Measurements from ENCODE around the gene RNF169.

The RNF169 gene

DNA sequence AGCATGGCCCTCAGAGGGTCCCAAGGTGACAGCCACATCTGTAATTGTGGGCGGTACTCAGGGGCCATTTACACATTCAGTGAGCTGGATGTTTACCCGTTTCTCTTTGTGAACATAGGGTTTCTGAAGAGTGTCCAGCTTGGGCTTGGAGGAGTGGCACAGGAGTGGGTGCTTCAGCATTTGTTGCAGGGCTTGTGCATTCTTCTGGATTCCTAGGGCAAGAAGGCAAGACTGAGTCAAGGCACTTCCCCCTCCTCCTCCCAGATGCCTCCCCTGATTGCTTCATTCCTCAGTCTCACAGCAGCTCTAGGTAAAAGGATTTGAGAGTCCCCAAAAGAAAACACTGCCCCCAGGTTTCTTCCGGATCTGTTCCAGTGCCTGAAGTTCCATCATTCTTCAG is 95.4 kb downstream of the RNF169 start:
- no peak overlapping the region for H3K4me3 ChIP-seq (ENCODE audit: control insufficient read depth, low read depth, low read length)
- TF ChIP-seq, protein P1, sequence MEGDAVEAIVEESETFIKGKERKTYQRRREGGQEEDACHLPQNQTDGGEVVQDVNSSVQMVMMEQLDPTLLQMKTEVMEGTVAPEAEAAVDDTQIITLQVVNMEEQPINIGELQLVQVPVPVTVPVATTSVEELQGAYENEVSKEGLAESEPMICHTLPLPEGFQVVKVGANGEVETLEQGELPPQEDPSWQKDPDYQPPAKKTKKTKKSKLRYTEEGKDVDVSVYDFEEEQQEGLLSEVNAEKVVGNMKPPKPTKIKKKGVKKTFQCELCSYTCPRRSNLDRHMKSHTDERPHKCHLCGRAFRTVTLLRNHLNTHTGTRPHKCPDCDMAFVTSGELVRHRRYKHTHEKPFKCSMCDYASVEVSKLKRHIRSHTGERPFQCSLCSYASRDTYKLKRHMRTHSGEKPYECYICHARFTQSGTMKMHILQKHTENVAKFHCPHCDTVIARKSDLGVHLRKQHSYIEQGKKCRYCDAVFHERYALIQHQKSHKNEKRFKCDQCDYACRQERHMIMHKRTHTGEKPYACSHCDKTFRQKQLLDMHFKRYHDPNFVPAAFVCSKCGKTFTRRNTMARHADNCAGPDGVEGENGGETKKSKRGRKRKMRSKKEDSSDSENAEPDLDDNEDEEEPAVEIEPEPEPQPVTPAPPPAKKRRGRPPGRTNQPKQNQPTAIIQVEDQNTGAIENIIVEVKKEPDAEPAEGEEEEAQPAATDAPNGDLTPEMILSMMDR (IDR thresholded peaks at IDR 0.05; ENCODE audit: control insufficient read depth, insufficient read depth, low read depth, low read length, missing control alignments), result no peak
- DNase-seq (ENCODE audit: low read depth), result no peak

DNA sequence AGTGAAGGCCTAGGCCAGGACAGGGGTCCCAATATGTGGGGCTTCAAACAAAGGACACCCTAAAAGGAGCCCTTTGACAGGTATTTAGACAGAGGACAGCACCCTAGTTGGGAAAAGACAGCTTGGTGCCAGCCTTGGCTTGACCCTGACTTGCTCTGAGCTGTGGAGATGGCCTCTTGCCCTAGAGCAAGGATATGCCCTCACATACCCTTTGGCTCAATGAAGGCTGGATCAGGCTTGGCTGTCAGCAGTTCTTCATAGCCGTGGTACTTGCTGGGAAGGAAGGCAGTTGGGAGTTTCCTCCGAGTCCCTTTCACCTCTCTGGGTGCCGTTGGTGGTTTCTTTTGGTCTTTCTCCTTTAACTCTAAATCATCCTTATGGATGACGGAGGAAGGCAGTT is 96.2 kb downstream of the RNF169 start:
- DNase-seq (ENCODE audit: low read depth), result no peak
- no peak overlapping the region for H3K4me3 ChIP-seq (ENCODE audit: control insufficient read depth, low read depth, low read length)
- TF ChIP-seq, protein P1 (IDR thresholded peaks at IDR 0.05; ENCODE audit: control insufficient read depth, insufficient read depth, low read depth, low read length, missing control alignments), result no peak

DNA sequence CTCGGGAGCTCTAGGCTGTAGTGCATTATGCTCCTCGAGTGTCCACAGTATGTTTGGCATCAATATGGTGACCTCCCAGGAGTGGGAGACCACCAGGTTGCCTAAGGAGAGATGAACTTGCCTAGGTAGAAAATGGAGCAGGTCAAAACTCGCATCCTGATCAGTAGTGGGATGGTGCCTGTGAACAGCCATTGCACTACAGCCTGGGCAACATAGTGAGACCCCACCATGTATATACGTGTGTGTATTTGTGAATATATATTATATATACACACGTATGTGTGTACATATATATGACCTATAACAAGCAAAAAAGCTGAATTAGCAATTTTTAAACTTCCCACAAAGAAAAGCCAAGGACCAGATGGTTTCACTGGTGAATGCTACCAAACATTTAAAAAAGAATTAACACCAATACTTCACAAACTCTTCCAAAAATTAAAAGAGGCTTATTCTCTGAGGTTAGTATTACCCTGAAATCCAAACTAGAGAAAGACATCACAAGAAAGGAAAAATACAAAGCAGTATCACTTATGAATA is 97.4 kb downstream of the RNF169 start:
- TF ChIP-seq, protein P1 (IDR thresholded peaks at IDR 0.05; ENCODE audit: control insufficient read depth, insufficient read depth, low read depth, low read length, missing control alignments), result no peak
- DNase-seq (ENCODE audit: low read depth), result no peak
- no peak overlapping the region for H3K4me3 ChIP-seq (ENCODE audit: control insufficient read depth, low read depth, low read length)

DNA sequence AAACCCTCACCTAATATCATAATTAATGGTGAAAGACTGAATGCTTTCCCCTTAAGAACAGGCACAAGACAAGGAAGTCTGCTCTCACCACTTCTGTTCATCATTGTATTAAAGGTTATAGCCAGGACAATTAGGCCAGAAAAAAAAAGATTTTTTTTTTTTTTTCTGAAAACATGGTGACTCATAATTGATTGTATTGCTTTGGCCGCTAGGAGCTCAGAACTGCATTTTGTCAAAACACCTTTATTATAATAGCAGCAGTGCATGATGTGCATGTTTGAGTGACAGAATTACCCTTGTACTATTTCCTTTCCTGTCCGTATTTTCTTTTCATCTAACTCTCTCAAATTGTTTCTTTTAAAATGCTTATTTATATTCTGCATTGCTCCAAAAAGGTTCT is 98.1 kb downstream of the RNF169 start:
- TF ChIP-seq, protein P1 (IDR thresholded peaks at IDR 0.05; ENCODE audit: control insufficient read depth, insufficient read depth, low read depth, low read length, missing control alignments), result peak; percentile 12
- no peak overlapping the region for H3K4me3 ChIP-seq (ENCODE audit: control insufficient read depth, low read depth, low read length)
- DNase-seq (ENCODE audit: low read depth), result no peak

DNA sequence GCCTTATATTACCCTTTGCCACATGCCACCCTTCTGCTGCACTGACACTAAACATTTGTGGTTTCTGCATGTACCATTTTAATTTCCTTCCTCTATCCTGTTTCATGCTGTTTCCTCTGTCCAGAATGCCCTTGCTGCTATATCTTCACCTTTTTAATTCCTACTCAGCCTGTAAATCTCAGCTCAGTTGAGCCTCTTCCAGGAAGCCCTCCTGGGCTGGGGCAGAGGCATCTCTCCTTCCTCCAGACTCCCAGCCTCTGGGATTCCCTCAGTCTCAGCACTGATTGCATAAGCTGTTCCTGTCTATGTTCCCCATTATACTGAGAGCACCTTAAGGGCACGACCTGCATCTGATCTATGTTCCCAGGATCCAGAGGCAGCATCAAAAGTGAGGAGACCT is 98.7 kb downstream of the RNF169 start:
- TF ChIP-seq, protein P1 (IDR thresholded peaks at IDR 0.05; ENCODE audit: control insufficient read depth, insufficient read depth, low read depth, low read length, missing control alignments), result no peak
- DNase-seq (ENCODE audit: low read depth), result no peak
- H3K4me3 ChIP-seq (ENCODE audit: control insufficient read depth, low read depth, low read length), result no peak overlapping the region

DNA sequence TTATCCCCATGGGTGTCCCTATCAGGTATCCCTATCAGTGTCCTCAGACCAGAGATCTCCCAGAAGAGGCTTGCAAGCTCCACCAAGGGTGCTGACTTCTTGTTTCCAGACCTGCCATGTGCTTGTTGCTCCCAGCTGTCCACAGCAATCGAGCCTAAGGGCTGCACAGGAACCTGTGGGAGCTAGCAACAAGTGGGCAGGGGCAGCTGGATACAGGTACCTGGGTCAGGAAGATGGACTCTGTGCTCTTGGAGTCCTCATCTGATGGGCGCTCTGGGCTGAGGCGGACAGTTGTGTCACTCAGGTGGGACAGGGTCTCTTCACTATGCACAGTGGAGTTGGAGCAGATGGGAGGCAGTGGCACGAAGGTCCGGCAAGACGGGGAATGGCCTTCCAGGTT is 99.2 kb downstream of the RNF169 start:
- DNase-seq (ENCODE audit: low read depth), result no peak
- H3K4me3 ChIP-seq (ENCODE audit: control insufficient read depth, low read depth, low read length), result no peak overlapping the region
- TF ChIP-seq, protein P1 (IDR thresholded peaks at IDR 0.05; ENCODE audit: control insufficient read depth, insufficient read depth, low read depth, low read length, missing control alignments), result no peak
